ENCODE measurements around the gene DYRK3. TPM values are rescaled to one million over a fixed set of nuclear protein-coding genes. Genes with fewer than 3 reads are reported as not detected.

Gene DYRK3
- total and polyA plus RNA-seq, 2 of the 8 experiments (the other 6 are each of a cell fraction or from before 2014, with no cell fraction given): 2.1 to 8.5 TPM

DNA sequence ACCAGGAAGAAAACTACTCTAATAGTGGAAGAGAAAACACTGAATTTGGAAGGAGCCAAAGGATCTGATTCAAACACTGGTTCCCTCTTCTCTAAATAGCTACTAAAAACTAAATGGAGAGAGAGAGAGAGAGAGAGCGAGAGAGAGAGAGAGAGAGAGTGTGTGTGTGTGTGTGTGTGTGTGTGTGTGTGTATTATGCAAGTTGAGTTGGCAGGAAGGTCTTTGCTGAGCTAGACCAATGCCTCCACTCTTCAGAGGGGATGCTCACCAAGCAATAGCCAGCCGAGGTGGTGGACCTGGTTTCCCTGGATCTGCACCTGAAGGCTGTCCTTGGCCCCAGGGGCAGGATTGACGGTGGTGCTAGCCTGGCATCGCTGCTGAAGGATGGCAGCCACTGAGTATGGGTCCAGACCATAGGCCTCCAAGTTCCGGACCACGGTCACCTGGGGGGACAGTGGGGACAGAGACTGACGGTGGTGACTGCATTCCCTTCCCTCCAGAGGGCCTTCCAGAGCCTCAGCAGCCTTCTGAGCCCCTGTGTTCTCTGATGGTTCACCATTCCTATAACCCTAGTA, 41.9 kb upstream of the DYRK3 start:
- Histone ChIP-seq H3K56ac (replicated peaks; ENCODE audit: insufficient read length, low read depth, low read length) (no peak overlapping the region), H2BK120ac (replicated peaks; ENCODE audit: low read depth, low read length) (no peak overlapping the region), H2BK5ac (ENCODE audit: low read depth, low read length) (no peak overlapping the region), H2BK15ac (ENCODE audit: low read length) (no peak overlapping the region), H4K91ac (replicated peaks; ENCODE audit: insufficient read length, low read length) (no peak overlapping the region), H3K18ac (ENCODE audit: extremely low read depth, low read length) (no peak overlapping the region), H3K23me2 (ENCODE audit: low read depth, low read length) (no peaks in the 10 kb centered on the region), H3K9ac (replicated peaks in 1 of 4; ENCODE audit: extremely low read depth in 1 of 4, low read depth in 3 of 4, low read length in 3 of 4) (no peak overlapping the region), H3K9me3 (ENCODE audit: insufficient read depth in 2 of 2, low read depth in 1 of 2, low read length in 1 of 2) (no peaks in the 10 kb centered on the region), H3K4me1 (replicated peaks in 1 of 4; ENCODE audit: control insufficient read depth in 3 of 4, insufficient read depth in 4 of 4, low read length in 3 of 4) (no peaks in the 10 kb centered on the region), H3K27ac (ENCODE audit: low read depth, low read length) (no peak overlapping the region), H2AFZ (ENCODE audit: low read length) (no peak overlapping the region), H4K20me1 (replicated peaks in 1 of 2; ENCODE audit: control insufficient read depth in 1 of 2, insufficient read depth in 2 of 2, low read length in 2 of 2) (no peaks in the 10 kb centered on the region), H4K8ac (ENCODE audit: extremely low read depth, insufficient read depth, low read length) (no peak overlapping the region), H2BK12ac (ENCODE audit: low read depth, low read length) (no peak overlapping the region), H4K5ac (ENCODE audit: insufficient read length, low read depth, low read length) (no peak overlapping the region), H3K79me1 (ENCODE audit: low read depth, low read length) (no peaks in the 10 kb centered on the region), H3K36me3 (ENCODE audit: control insufficient read depth in 2 of 4, insufficient read depth in 4 of 4, low read length in 3 of 4) (peaks cover 6 to 25% (median 17%) of the 10 kb centered on the region in 4 experiments), H3K79me2 (ENCODE audit: control insufficient read depth in 1 of 2, insufficient read depth in 2 of 2, low read length in 2 of 2) (no peaks in the 10 kb centered on the region), H3K14ac (ENCODE audit: insufficient read length) (no peak overlapping the region), H3K4me3 (ENCODE audit: extremely low read depth in 1 of 4, insufficient read depth in 2 of 4, low read depth in 3 of 4, low read length in 4 of 4) (no peak overlapping the region), H3K27me3 (replicated peaks in 1 of 4; ENCODE audit: control insufficient read depth in 3 of 4, extremely low read depth in 1 of 4, insufficient read depth in 3 of 4, low read length in 3 of 4) (no peaks in the 10 kb centered on the region), H3K23ac (ENCODE audit: insufficient read length) (no peak overlapping the region), H3K4ac (replicated peaks; ENCODE audit: insufficient read length, low read depth, low read length) (no peak overlapping the region), H2BK20ac (ENCODE audit: low read length) (no peak overlapping the region), H2AK5ac (ENCODE audit: low read depth, low read length) (no peak overlapping the region), H3K4me2 (ENCODE audit: insufficient read depth in 1 of 2, low read depth in 2 of 2, low read length in 2 of 2) (no peak overlapping the region)
- WGBS, 2 experiments (ENCODE audit: extremely low coverage in 1 of 2, insufficient coverage in 1 of 2, insufficient read length in 1 of 2, insufficient replicate concordance in 2 of 2, low coverage in 1 of 2, low lambda C conversion rate in 2 of 2, missing lambda C conversion rate in 1 of 2): 87% methylated on average over 6 of the region's 7 CpGs; no CpG with 5 or more reads in 1 of the 2 experiments
- TF ChIP-seq SUZ12 (IDR thresholded peaks at IDR 0.05; ENCODE audit: low read length) (no peak), SP4 (IDR thresholded peaks at IDR 0.05; ENCODE audit: low read length) (no peak)
- CTCF ChIA-PET (ENCODE audit: partially characterized antibody): interaction anchor here (0.6 to 4.3 kb wide), 16 partner anchors 8 to 386 kb away, joined by 3 to 27 read pairs (median 9); no protein-coding TSS in a partner anchor
- POLR2A ChIA-PET (ENCODE audit: partially characterized antibody): interaction anchor here (1.1 kb wide), 1 partner anchor 10 kb away, joined by 3 read pairs; no protein-coding TSS in a partner anchor
- DNase-seq (ENCODE audit: low read depth in 1 of 2, low spot score in 2 of 2): no peak
- FAIRE-seq: no peak

All from H1 (cell line).